Measurements from ENCODE around the gene AFG3L2.

Gene AFG3L2

GRCh38 chr18:12352188-12352587 lies 24.8 kb downstream of the AFG3L2 start:
- no peak for DNase-seq

GRCh38 chr18:12347895-12348294 lies 29.1 kb downstream of the AFG3L2 start:
- DNase-seq = no peak

GRCh38 chr18:12346240-12346565 lies 30.8 kb downstream of the AFG3L2 start:
- DNase-seq = no peak

- no peak for DNase-seq
These were observed 31.4 kb downstream of the AFG3L2 start for GRCh38 chr18:12345491-12346239.

GRCh38 chr18:12342661-12343060 lies 34.4 kb downstream of the AFG3L2 start:
- DNase-seq = no peak

GRCh38 chr18:12340945-12341660 lies 35.9 kb downstream of the AFG3L2 start:
- DNase-seq = no peak

- no peak for DNase-seq
These were observed 38.6 kb downstream of the AFG3L2 start for GRCh38 chr18:12338382-12338781.

- no peak for DNase-seq
These were observed 40.1 kb downstream of the AFG3L2 start for GRCh38 chr18:12336887-12337286.

GRCh38 chr18:12336171-12336613 lies 40.8 kb downstream of the AFG3L2 start:
- no peak for DNase-seq

- no peak for DNase-seq
These were observed 41.5 kb downstream of the AFG3L2 start for GRCh38 chr18:12335503-12335902.

GRCh38 chr18:12334863-12335262 lies 42.2 kb downstream of the AFG3L2 start:
- DNase-seq = no peak

- DNase-seq = no peak
These were observed 42.6 kb downstream of the AFG3L2 start for GRCh38 chr18:12334366-12334808.

GRCh38 chr18:12333506-12334290 lies 43.3 kb downstream of the AFG3L2 start:
- DNase-seq = no peak

GRCh38 chr18:12330766-12331165 lies 46.3 kb downstream of the AFG3L2 start:
- no peak for DNase-seq

- no peak for DNase-seq
These were observed 47.8 kb downstream of the AFG3L2 start for GRCh38 chr18:12329125-12329698.

- no peak for DNase-seq
These were observed 48.7 kb downstream of the AFG3L2 start for GRCh38 chr18:12328179-12328823.

- peak; percentile 92 for DNase-seq
These were observed 49.4 kb downstream of the AFG3L2 start for GRCh38 chr18:12327510-12328178.

- no peak for DNase-seq
These were observed 50.1 kb downstream of the AFG3L2 start for GRCh38 chr18:12326711-12327460.

- no peak for DNase-seq
These were observed 51.2 kb downstream of the AFG3L2 start for GRCh38 chr18:12325726-12326245.

GRCh38 chr18:12324991-12325725 lies 51.9 kb downstream of the AFG3L2 start:
- no peak for DNase-seq

All from NCI-H146 (cell line).